ENCODE measurements around the gene FA2H.
"Not testable (repeated sequence)": the region's sequence is repeated elsewhere in the genome, so short reads cannot be mapped to it uniquely, and the experiment has no call there.

Gene FA2H

GRCh38 chr16:74695450-74696422 lies 78.9 kb downstream of the FA2H start:
- FAIRE-seq (peak; percentile 88), DNase-seq (ENCODE audit: insufficient read length, low spot score) (peak; percentile 80)

- FAIRE-seq (no peak), DNase-seq (ENCODE audit: insufficient read length, low spot score) (no peak)
Measured at GRCh38 chr16:74691093-74691855, 83.3 kb downstream of the FA2H start.

GRCh38 chr16:74682556-74682955 lies 92.1 kb downstream of the FA2H start:
- no peak for DNase-seq (ENCODE audit: insufficient read length, low spot score)
- no peak for FAIRE-seq

GRCh38 chr16:74680681-74681080 lies 93.9 kb downstream of the FA2H start:
- no peak for FAIRE-seq
- DNase-seq (ENCODE audit: insufficient read length, low spot score), result no peak

- DNase-seq (ENCODE audit: insufficient read length, low spot score) (no peak), FAIRE-seq (no peak)
Measured at GRCh38 chr16:74679983-74680382, 94.6 kb downstream of the FA2H start.

DNA sequence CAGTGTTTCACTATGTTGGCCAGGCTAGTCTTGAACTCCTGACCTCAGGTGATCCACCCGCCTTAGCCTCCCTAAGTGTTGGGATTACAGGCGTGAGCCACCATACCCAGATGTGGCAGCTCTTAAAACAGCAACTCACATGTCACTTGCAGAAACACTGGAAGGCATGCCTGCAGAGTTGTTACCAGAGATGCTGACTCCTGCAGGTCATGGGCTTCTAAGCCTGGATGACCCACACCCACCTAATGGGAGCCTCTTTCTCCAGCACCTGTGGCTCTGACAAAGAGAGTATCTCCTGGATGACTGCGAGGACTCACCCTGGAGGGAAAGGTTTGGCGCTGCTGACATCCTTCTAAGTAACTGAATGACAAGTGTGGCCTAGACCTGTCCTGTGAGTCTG lies 96.8 kb downstream of the FA2H start:
- no peak for FAIRE-seq

GRCh38 chr16:74673876-74674275 lies 100.7 kb downstream of the FA2H start:
- no peak for DNase-seq (ENCODE audit: insufficient read length, low spot score)
- no peak for FAIRE-seq

More for the DNA sequence above, 96.8 kb downstream of the FA2H start:
- DNase-seq (ENCODE audit: insufficient read length, low spot score), result no peak

DNA sequence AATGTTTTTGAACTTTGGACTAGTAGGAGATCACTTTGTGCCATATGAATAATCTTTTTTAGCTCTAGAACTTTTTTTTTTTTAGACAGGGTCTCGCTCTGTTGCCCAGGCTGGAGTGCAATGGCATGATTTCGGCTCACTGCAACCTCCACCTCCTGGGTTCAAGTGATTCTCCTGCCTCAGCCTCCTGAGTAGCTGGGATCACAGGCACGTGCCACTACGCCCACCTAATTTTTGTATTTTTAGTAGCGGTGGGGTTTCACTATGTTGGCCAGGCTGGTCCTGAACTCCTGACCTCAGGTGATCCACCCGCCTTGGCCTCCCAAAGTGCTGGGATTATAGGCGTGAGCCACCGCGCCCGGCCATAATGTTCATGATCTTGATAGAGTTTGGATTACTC lies 105.7 kb downstream of the FA2H start:
- not testable (repeated sequence) for FAIRE-seq; DNase-seq (ENCODE audit: insufficient read length, low spot score)

DNA sequence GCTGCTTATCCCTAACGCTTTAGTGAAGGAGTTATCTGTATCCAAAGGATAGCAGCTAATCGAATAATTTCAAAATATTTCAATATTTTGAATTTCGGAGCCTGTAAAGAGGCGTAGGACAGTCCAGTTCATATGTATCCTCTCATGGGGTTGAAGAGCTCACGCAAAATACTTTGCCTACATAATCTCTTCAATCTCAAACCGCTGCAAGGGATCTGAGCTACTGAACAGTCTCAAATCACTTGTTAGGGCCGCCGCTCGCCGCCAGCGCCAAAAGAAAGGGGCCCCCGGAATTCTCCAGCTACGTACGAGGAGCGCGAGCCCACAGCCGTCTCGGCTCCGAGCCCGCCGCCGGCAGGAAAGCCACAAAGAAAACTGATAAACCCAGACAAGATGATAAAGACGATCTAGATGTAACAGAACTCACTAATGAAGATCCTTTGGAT lies 107.3 kb downstream of the FA2H start:
- FAIRE-seq (no peak), DNase-seq (ENCODE audit: insufficient read length, low spot score) (no peak)

DNA sequence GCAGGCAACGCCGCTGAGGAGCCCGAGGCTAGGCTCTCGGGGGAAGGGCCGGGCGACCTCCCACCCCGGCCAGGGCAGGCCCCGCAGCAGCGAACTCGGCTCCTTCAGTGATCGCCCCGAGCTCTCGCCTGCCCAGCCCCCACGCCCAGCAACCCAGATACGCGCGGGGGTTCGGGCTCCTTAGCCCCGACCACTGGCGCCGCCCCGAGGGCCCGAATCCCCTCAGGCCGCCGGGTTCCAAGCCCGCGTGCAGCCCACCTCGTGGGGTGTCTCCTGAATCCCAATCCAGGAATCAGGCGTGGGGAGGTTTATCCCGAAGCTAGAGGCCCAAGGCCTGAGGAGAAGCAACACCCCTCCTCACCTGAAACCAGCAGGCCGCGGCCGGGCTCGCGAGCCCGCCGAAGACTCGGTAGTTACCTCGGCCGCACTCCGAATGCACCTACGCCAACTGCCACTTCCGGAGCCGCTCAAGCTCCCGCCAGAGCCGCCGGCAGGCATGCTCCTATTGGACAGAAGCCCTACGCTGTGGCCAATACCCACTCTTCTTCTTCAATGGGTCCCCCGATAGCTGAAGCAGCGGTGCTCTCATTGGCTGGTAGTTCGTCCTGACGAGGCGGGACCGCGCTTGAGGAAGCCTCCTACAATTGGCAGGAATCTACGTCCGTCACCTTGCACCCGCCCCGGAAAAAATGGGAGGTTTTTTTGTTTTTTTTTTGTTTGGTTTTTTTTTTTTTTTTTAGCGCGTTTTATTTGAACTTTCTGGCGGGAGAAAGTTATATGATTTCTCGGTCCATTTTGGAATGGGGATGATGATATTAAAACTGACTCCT lies 108.0 kb downstream of the FA2H start, which contains the start of gene RFWD3:
TSS of gene RFWD3 (minus strand) at position 453 of the 830 bp plus-strand sequence. CDS start 5,428 bp downstream, outside the sequence.
- DNase-seq (ENCODE audit: insufficient read length, low spot score) (peak; percentile 96), FAIRE-seq (peak; percentile 95)

DNA sequence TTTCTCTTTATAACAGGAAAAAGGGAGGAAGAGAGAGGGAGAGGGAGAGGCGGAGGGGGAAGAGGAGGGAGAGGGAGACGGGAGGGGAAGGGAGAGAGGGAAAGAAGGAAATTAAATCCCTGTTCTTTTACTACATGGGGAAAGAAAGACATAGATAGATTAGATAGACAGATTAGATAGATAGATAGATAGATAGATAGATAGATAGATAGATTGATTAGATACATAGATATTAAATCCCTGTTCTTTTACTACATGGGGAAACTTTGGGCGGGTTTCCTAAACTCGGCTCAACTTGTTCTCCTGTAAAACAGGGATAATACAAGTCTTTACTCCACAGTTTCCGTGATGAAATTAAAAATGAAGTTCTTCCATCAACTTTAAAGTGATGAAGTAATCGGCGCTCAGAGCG lies 108.6 kb downstream of the FA2H start:
- FAIRE-seq (no peak), DNase-seq (ENCODE audit: insufficient read length, low spot score) (no peak)
